RWPE2 (cell line): ENCODE measurements around the gene LONP1.
"Not testable (repeated sequence)": the region's sequence is repeated elsewhere in the genome, so short reads cannot be mapped to it uniquely, and the experiment has no call there.

Experiments used
- ATAC-seq: fragments of 200-7000 bp; cut with Tn5 transposase; 3 replicates; pipeline ENCODE4 v1.9.1; 2021; ENCODE audit warnings: low read depth
- DNase-seq: peaks from one replicate; pipeline ENCODE4 v3.0.0-alpha.2; 2020; ENCODE audit warnings: low spot score
- H3K27ac ChIP-seq: fragments of 450-650 bp; 2 replicates; pipeline ENCODE4 v1.5.1; 2017; ENCODE audit warnings: mild to moderate bottlenecking; ENCODE audit not compliant: poor library complexity, severe bottlenecking
- H3K27me3 ChIP-seq: fragments of 250-450 bp; sonication (Bioruptor Pico); 2 replicates; pipeline ENCODE4 v1.5.1; 2021; ENCODE audit warnings: mild to moderate bottlenecking, moderate library complexity; ENCODE audit not compliant: insufficient read depth, poor library complexity, severe bottlenecking
- H3K36me3 ChIP-seq: fragments of 250-450 bp; sonication (Bioruptor Pico); 2 replicates; pipeline ENCODE4 v1.5.1; 2020; ENCODE audit warnings: low read depth, mild to moderate bottlenecking, moderate library complexity
- H3K4me1 ChIP-seq: fragments of 250-450 bp; sonication (Bioruptor Pico); 2 replicates; pipeline ENCODE4 v1.5.1; 2021; ENCODE audit warnings: mild to moderate bottlenecking, moderate library complexity; ENCODE audit not compliant: insufficient read depth, poor library complexity, severe bottlenecking
- H3K4me3 ChIP-seq: fragments of 250-450 bp; sonication (Bioruptor Pico); 2 replicates; pipeline ENCODE4 v1.5.1; 2021; ENCODE audit warnings: mild to moderate bottlenecking, moderate library complexity; ENCODE audit not compliant: severe bottlenecking
- H3K9me3 ChIP-seq: fragments of 250-450 bp; sonication (Bioruptor Pico); 2 replicates; pipeline ENCODE4 v1.5.1; 2021; ENCODE audit warnings: mild to moderate bottlenecking, moderate library complexity; ENCODE audit not compliant: severe bottlenecking
- TF ChIP-seq, protein P1 (sequence below): fragments of 450-650 bp; IDR thresholded peaks from one replicate; pipeline ENCODE4 v1.5.1; 2017; ENCODE audit warnings: mild to moderate bottlenecking, moderate library complexity; ENCODE audit not compliant: poor library complexity, severe bottlenecking

Gene LONP1

DNA sequence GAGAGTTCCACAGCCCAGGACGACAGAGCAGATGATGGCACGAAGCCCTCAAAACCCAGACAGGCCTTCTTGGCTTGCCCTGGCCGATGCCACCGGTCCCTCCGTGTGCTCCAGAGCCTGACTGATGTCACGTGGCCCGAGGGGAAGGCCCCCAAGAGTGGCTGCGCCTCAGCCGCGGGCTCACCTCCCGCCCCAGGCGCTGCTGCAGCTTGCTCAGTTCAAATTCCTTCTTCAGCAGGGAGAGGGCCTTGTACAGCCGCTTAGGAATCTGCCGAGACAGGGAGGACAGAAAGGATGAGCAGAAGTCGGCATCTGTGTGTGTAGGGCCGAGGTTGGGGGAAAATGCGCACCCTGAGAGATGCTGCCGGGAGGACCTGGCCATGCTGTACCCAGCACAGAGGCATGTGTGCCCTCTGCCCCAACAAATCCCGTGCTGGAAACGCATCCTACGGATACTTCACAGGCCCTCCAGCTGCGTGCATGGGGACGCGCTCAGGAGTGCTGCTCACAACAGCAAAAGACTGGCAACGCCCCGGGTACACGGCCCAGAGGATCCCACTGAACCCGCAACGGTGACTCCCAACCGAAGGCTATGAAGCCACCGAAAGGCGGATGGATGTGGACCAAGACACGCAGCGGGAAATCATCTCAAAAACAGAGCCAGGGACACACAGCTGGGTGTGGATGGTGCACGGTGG lies 12.9 kb downstream of the LONP1 start:
- H3K9me3 ChIP-seq: no peaks in the 10 kb centered on the region
- TF ChIP-seq, protein P1, sequence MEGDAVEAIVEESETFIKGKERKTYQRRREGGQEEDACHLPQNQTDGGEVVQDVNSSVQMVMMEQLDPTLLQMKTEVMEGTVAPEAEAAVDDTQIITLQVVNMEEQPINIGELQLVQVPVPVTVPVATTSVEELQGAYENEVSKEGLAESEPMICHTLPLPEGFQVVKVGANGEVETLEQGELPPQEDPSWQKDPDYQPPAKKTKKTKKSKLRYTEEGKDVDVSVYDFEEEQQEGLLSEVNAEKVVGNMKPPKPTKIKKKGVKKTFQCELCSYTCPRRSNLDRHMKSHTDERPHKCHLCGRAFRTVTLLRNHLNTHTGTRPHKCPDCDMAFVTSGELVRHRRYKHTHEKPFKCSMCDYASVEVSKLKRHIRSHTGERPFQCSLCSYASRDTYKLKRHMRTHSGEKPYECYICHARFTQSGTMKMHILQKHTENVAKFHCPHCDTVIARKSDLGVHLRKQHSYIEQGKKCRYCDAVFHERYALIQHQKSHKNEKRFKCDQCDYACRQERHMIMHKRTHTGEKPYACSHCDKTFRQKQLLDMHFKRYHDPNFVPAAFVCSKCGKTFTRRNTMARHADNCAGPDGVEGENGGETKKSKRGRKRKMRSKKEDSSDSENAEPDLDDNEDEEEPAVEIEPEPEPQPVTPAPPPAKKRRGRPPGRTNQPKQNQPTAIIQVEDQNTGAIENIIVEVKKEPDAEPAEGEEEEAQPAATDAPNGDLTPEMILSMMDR: no peak
- H3K27ac ChIP-seq: no peak overlapping the region
- H3K4me3 ChIP-seq: no peak overlapping the region
- no peak for ATAC-seq
- H3K4me1 ChIP-seq: no peaks in the 10 kb centered on the region
- H3K36me3 ChIP-seq: peaks cover 64% of the 10 kb centered on the region
- no peaks in the 10 kb centered on the region for H3K27me3 ChIP-seq
- DNase-seq: no peak

DNA sequence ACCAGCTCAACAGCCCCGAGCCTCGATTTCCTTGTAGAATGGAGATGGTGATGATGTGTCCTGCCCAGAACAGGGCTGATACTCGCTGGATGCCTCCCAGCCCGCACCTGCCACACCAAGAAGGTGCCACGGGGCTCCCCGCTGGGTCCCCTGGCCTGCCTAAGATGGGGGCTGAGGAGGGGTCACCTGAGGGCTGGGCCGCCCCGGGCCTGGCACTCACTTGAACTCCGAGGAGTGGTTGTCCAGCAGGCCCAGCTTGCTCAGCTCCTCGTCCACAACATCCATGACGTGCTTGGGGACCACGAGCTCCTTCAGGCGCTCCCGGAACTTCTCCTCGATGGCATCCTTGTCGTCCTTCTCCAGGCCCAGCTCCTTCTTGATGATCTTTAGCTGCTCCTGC lies 14.4 kb downstream of the LONP1 start:
- Histone ChIP-seq H3K4me3 (no peak overlapping the region), H3K27ac (no peak overlapping the region), H3K9me3 (no peaks in the 10 kb centered on the region), H3K4me1 (no peaks in the 10 kb centered on the region), H3K36me3 (peaks cover 61% of the 10 kb centered on the region), H3K27me3 (no peaks in the 10 kb centered on the region)
- DNase-seq: no peak
- ATAC-seq: no peak
- TF ChIP-seq, protein P1: no peak

DNA sequence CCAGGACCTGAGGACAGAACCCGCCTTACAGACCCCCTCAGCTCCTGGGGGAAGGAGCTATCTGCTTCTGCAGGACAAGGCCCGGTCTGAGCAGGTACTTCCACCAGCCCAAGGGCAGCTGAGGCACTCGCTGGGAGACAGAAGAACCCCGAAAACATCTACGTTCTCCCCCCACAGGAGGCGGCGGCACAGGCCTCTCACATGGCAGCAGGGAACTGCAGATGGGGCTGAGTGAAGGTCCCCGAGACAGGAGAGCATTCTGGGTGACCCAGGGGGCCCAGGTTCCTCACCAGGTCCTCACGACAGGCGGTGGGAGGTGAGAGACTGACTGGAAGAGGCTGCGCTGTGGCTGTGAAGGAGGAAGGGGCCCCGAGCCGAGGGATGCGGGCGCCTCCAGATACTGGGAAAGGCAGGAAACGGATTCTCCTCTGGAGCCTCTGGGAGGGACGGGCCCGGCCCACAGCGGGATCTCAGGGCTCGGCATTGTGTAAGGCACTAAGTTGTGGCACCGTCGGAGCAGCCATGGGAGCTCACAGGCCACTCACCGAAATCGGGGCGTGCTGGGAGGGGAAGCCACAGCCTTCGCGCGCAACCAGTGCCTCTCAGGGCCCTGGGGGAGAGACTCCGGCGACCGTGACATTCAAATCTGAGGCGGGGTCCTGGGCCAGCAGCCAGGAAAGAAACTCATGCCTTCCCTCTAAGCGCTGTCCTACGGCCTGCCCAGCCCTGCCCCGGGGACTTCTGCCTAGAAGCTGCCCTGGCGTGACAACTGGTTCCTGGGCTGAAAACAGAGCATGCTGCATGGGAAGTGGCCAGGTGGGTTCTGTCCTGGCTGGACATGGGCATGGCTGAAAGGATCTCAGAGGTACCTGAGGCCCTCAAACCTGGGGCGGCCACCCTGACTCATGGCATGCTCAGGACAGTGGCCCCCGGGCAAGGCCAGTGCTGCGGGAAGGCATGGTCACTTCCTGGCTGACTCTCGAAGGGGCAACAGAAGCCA lies 15.8 kb downstream of the LONP1 start:
- H3K9me3 ChIP-seq: no peaks in the 10 kb centered on the region
- TF ChIP-seq, protein P1: no peak
- H3K27me3 ChIP-seq: no peaks in the 10 kb centered on the region
- no peak for ATAC-seq
- H3K27ac ChIP-seq: no peak overlapping the region
- no peak overlapping the region for H3K4me3 ChIP-seq
- H3K4me1 ChIP-seq: no peaks in the 10 kb centered on the region
- peaks cover 66% of the 10 kb centered on the region for H3K36me3 ChIP-seq
- DNase-seq: no peak

DNA sequence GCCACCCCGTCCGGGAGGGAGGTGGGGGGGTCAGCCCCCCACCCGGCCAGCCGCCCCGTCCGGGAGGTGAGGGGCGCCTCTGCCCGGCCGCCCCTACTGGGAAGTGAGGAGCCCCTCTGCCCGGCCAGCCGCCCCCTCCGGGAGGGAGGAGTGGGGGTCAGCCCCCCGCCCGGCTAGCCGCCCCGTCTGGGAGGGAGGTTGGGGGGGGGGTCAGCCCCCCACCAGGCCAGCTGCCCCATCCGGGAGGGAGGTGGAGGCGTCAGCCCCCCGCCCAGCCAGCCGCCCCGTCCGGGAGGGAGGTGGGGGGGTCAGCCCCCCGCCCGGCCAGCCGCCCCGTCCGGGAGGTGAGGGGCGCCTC lies 17.9 kb downstream of the LONP1 start:
- H3K36me3 ChIP-seq: peaks cover 74% of the 10 kb centered on the region
- not testable (repeated sequence) for H3K27ac ChIP-seq, H3K27me3 ChIP-seq, H3K4me3 ChIP-seq, DNase-seq, ATAC-seq, H3K4me1 ChIP-seq, H3K9me3 ChIP-seq

DNA sequence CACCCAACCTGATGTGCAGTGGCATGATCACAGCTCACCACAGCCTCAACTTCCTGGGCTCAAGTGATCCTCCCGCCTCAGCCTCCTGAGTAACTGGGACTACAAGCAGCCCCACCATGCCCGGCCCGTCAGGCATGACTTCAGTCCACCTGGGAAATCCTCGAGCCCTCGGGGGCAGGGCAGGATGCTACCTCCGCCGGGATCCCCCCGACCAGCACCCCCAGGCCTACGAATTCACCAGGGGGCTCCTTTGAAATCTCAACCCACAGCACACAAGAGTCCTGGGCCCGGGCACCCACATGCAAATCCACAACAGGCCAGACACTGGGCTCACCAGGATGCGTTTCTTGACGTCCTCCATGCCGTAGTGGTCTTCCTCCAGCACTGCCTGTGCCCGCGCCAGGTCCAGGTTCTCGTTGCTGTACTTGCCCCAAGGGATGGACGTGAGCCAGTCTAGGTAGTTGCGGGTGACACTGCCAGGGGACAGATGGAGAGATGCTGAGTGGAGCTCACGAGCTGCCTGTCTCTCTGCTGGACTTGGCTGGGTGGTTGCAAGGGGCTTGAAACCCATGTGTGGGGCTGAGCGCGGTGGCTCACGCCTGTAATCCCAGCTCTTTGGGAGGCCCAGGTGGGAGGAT lies 19.4 kb downstream of the LONP1 start:
- Histone ChIP-seq H3K9me3 (no peaks in the 10 kb centered on the region), H3K36me3 (peaks cover 74% of the 10 kb centered on the region), H3K4me1 (no peaks in the 10 kb centered on the region), H3K27me3 (no peaks in the 10 kb centered on the region), H3K4me3 (no peak overlapping the region), H3K27ac (no peak overlapping the region)
- no peak for ATAC-seq
- TF ChIP-seq, protein P1: no peak
- DNase-seq: no peak
